IMR-90 (cell line): ENCODE data around the gene FARS2. TPM values are rescaled to one million over a fixed set of nuclear protein-coding genes. Genes with fewer than 3 reads are reported as not detected.

Experiments
- ATAC-seq: fragments of 200-7000 bp; cut with Tn5 transposase; 2 replicates; pipeline ENCODE4 v1.9.1; 2020; ENCODE audit warnings: low read depth, mild to moderate bottlenecking, moderate library complexity
- BruUV-seq: library from RNA; stranded (reverse); fragments of 400-500 nt; replicated peaks from 2 replicates; lab custom pipeline; 2021; lab: Mats Ljungman, UMichigan
- CTCF ChIA-PET: fragments of 300-600 bp; formaldehyde crosslinking; extraction: SDS; loops from one replicate; lab custom pipeline; 2021; ENCODE audit warnings: antibody characterized with exemption; lab: Yijun Ruan, JAX
- POLR2A ChIA-PET: fragments of 300-600 bp; sonication (Branson Sonifier 250); formaldehyde crosslinking; loops from one replicate; lab custom pipeline; 2022; ENCODE audit warnings: antibody characterized with exemption; ENCODE audit not compliant: unreplicated experiment; lab: Charles Lee
- DNase-seq: peaks from one replicate; pipeline ENCODE4 v3.0.0; 2013
- H2AFZ ChIP-seq: replicated peaks from 2 replicates; pipeline ENCODE3; 2013; ENCODE audit warnings: low read length, mild to moderate bottlenecking; ENCODE audit not compliant: poor library complexity
- H2AK5ac ChIP-seq: 2 replicates; pipeline ENCODE4 v1.6.1; 2013; ENCODE audit warnings: low read depth, low read length, inconsistent platforms
- H2AK9ac ChIP-seq: replicated peaks from 2 replicates; pipeline ENCODE3; 2013; ENCODE audit warnings: mild to moderate bottlenecking, low read depth, low read length, moderate library complexity; ENCODE audit not compliant: poor library complexity
- H2BK120ac ChIP-seq: 2 replicates; pipeline ENCODE4 v1.6.1; 2013; ENCODE audit warnings: low read depth, low read length, inconsistent platforms
- H2BK15ac ChIP-seq: 3 replicates; pipeline ENCODE4 v1.6.1; 2013; ENCODE audit warnings: low read depth, low read length, inconsistent platforms
- H2BK20ac ChIP-seq: 2 replicates; pipeline ENCODE4 v1.6.1; 2013; ENCODE audit warnings: low read depth, mild to moderate bottlenecking, inconsistent platforms, low read length, moderate library complexity
- H2BK5ac ChIP-seq: 2 replicates; pipeline ENCODE4 v1.6.1; 2013; ENCODE audit warnings: mild to moderate bottlenecking, low read depth, low read length, inconsistent platforms; ENCODE audit not compliant: poor library complexity, severe bottlenecking
- H3K14ac ChIP-seq: replicated peaks from 2 replicates; pipeline ENCODE4 v1.6.1; 2013; ENCODE audit warnings: low read depth, low read length, inconsistent platforms
- H3K18ac ChIP-seq: 2 replicates; pipeline ENCODE4 v1.6.1; 2013; ENCODE audit warnings: low read depth, low read length, control low read depth
- H3K23ac ChIP-seq: 2 replicates; pipeline ENCODE4 v1.6.1; 2013; ENCODE audit warnings: low read depth, low read length, inconsistent platforms
- H3K27ac ChIP-seq: 2 replicates; pipeline ENCODE4 v1.5.1; 2013; ENCODE audit warnings: mild to moderate bottlenecking, control low read depth, low read length; ENCODE audit not compliant: insufficient read depth
- H3K27me3 ChIP-seq: 2 replicates; pipeline ENCODE4 v1.6.1; 2013; ENCODE audit warnings: low read length; ENCODE audit not compliant: control insufficient read depth, insufficient read depth
- H3K36me3 ChIP-seq: 2 replicates; pipeline ENCODE4 v1.6.1; 2013; ENCODE audit warnings: low read length, mixed read lengths; ENCODE audit not compliant: control insufficient read depth, insufficient read depth
- H3K4ac ChIP-seq: 2 replicates; pipeline ENCODE4 v1.6.1; 2013; ENCODE audit warnings: low read depth, low read length, inconsistent platforms
- H3K4me1 ChIP-seq: 2 replicates; pipeline ENCODE4 v1.6.1; 2013; ENCODE audit warnings: low read length, mixed read lengths; ENCODE audit not compliant: control insufficient read depth, insufficient read depth
- H3K4me2 ChIP-seq: 2 replicates; pipeline ENCODE4 v1.6.1; 2013; ENCODE audit warnings: low read depth, mild to moderate bottlenecking, control low read depth, low read length, moderate library complexity
- H3K4me3 ChIP-seq: 2 replicates; pipeline ENCODE4 v1.5.1; 2013; ENCODE audit warnings: low read depth, mild to moderate bottlenecking, control low read depth, low read length, moderate library complexity; ENCODE audit not compliant: insufficient read depth
- H3K56ac ChIP-seq: 2 replicates; pipeline ENCODE4 v1.6.1; 2013; ENCODE audit warnings: low read length, inconsistent platforms; ENCODE audit not compliant: insufficient read depth; ENCODE audit errors: extremely low read depth
- H3K79me1 ChIP-seq, 2 experiments: 2 replicates each; pipeline ENCODE4 v1.6.1; 2013; ENCODE audit warnings: low read length in 2 of 2, inconsistent platforms in 1 of 2, low read depth in 1 of 2
- H3K9ac ChIP-seq: 2 replicates; pipeline ENCODE4 v1.6.1; 2013; ENCODE audit warnings: low read depth, low read length, control low read depth
- H3K9me1 ChIP-seq: 2 replicates; pipeline ENCODE4 v1.6.1; 2013; ENCODE audit warnings: low read length, inconsistent platforms; ENCODE audit not compliant: insufficient read depth
- H3K9me3 ChIP-seq: 2 replicates; pipeline ENCODE4 v1.6.1; 2013; ENCODE audit warnings: low read length; ENCODE audit not compliant: control insufficient read depth, insufficient read depth
- H4K20me1 ChIP-seq: 2 replicates; pipeline ENCODE4 v1.6.1; 2013; ENCODE audit warnings: low read length, inconsistent platforms; ENCODE audit not compliant: insufficient read depth
- H4K5ac ChIP-seq: 2 replicates; pipeline ENCODE4 v1.6.1; 2013; ENCODE audit warnings: mild to moderate bottlenecking, low read depth, low read length, control low read depth
- H4K8ac ChIP-seq, 2 experiments: 2 replicates each; pipeline ENCODE4 v1.6.1; 2013; ENCODE audit warnings: low read depth in 2 of 2, low read length in 2 of 2, control low read depth in 1 of 2, inconsistent platforms in 1 of 2
- H4K91ac ChIP-seq: 2 replicates; pipeline ENCODE4 v1.6.1; 2013; ENCODE audit warnings: low read depth, low read length, inconsistent platforms; ENCODE audit not compliant: insufficient read depth
- BHLHE40 ChIP-seq: fragments of 150-350 bp; IDR thresholded peaks from 2 replicates; pipeline ENCODE4 v1.6.1; 2016; ENCODE audit warnings: mild to moderate bottlenecking, low read depth, low read length
- CEBPB ChIP-seq: IDR thresholded peaks from 2 replicates; pipeline ENCODE4 v1.6.1; 2012; ENCODE audit warnings: low read depth, low read length, improper control_type of control experiment
- CHD1 ChIP-seq: IDR thresholded peaks from 2 replicates; pipeline ENCODE4 v1.6.1; 2012; ENCODE audit warnings: low read depth, low read length, improper control_type of control experiment
- FOS ChIP-seq: fragments of 150-350 bp; IDR thresholded peaks from 2 replicates; pipeline ENCODE4 v1.6.1; 2016; ENCODE audit warnings: low read depth, low read length
- MAFK ChIP-seq: IDR thresholded peaks from 2 replicates; pipeline ENCODE4 v1.6.1; 2012; ENCODE audit warnings: low read depth, low read length, improper control_type of control experiment
- MAZ ChIP-seq: IDR thresholded peaks from 2 replicates; pipeline ENCODE4 v1.6.1; 2012; ENCODE audit warnings: low read depth, mild to moderate bottlenecking, low read length, improper control_type of control experiment, moderate library complexity, borderline replicate concordance
- MXI1 ChIP-seq: IDR thresholded peaks from 2 replicates; pipeline ENCODE4 v1.6.1; 2012; ENCODE audit warnings: low read depth, mild to moderate bottlenecking, low read length, moderate library complexity, borderline replicate concordance
- NFE2L2 ChIP-seq: fragments of 150-350 bp; IDR thresholded peaks from 2 replicates; pipeline ENCODE4 v1.6.1; 2016; ENCODE audit warnings: low read depth, mild to moderate bottlenecking, low read length
- POLR2A ChIP-seq: IDR thresholded peaks from 2 replicates; pipeline ENCODE4 v1.6.1; 2012; ENCODE audit warnings: mild to moderate bottlenecking, low read depth, low read length
- RAD21 ChIP-seq: IDR thresholded peaks from 2 replicates; pipeline ENCODE4 v1.6.1; 2012; ENCODE audit warnings: low read length, improper control_type of control experiment
- RCOR1 ChIP-seq: IDR thresholded peaks from 2 replicates; pipeline ENCODE4 v1.6.1; 2012; ENCODE audit warnings: mild to moderate bottlenecking, low read length, improper control_type of control experiment; ENCODE audit not compliant: insufficient replicate concordance
- RFX5 ChIP-seq: IDR thresholded peaks from 2 replicates; pipeline ENCODE4 v1.8.0; 2012; ENCODE audit warnings: low read depth, mild to moderate bottlenecking, low read length, moderate library complexity
- SMC3 ChIP-seq: fragments of 150-350 bp; IDR thresholded peaks from 2 replicates; pipeline ENCODE4 v1.6.1; 2016; ENCODE audit warnings: low read depth, mild to moderate bottlenecking, antibody characterized with exemption, low read length, moderate library complexity
- USF2 ChIP-seq: fragments of 150-350 bp; IDR thresholded peaks from 2 replicates; pipeline ENCODE4 v1.6.1; 2017; ENCODE audit warnings: mild to moderate bottlenecking, antibody characterized with exemption, low read length, low read depth
- dilution Hi-C: fragments of 300-500 bp; cut with HindIII; formaldehyde crosslinking; loops from one replicate; pipeline ENCODE4 v1.14.3; 2018; ENCODE audit warnings: low sequenced_read_pairs; ENCODE audit not compliant: unreplicated experiment
- in situ Hi-C: fragments of 300-500 bp; cut with MboI; formaldehyde crosslinking; loops from 3 replicates; pipeline ENCODE4 v1.14.3; 2019; ENCODE audit warnings: low sequenced_read_pairs, inconsistent platforms, mixed read lengths
- intact Hi-C: fragments of 100-400 bp; cut with micrococcal nuclease; formaldehyde crosslinking; loops from 2 replicates; pipeline ENCODE4 v1.10.0; 2022
- polyA plus RNA-seq, 3 experiments: library from polyadenylated mRNA; depleted of rRNA; stranded (reverse); fragments of >200 nt; gene quantifications; 2 replicates each; pipeline ENCODE4 v1.2.3, GENCODE V29; 2012; ENCODE audit warnings: low replicate concordance in 1 of 3
- total RNA-seq: library from RNA; depleted of rRNA; stranded (reverse); fragments of >200 nt; gene quantifications from 2 replicates; pipeline ENCODE4 v1.2.3, GENCODE V29; 2012
- TF ChIP-seq, protein P1 (sequence below): fragments of 150-350 bp; IDR thresholded peaks from 2 replicates; pipeline ENCODE4 v1.6.1; 2016; ENCODE audit warnings: low read depth, mild to moderate bottlenecking, low read length, moderate library complexity, borderline replicate concordance
- TF ChIP-seq, protein P2 (sequence below): conservative IDR thresholded peaks from 2 replicates; pipeline ENCODE4 v1.5.1; 2012; ENCODE audit warnings: mild to moderate bottlenecking, low read depth, low read length, improper control_type of control experiment

Gene FARS2
- total and polyA plus RNA-seq, 2 of the 4 experiments (the other 2 are of a cell fraction) = 12.1 to 28.9 TPM

- no peak overlapping the region for H3K23ac ChIP-seq
- no peak overlapping the region for H3K4me3 ChIP-seq
- H2BK15ac ChIP-seq = no peak overlapping the region
- no peak overlapping the region for H3K4ac ChIP-seq
- H2AFZ ChIP-seq = no peak overlapping the region
- H3K4me2 ChIP-seq = no peak overlapping the region
- no peak overlapping the region for H4K8ac ChIP-seq
- H2BK20ac ChIP-seq = no peak overlapping the region
- dilution Hi-C loops = no loop called here
- no peaks in the 10 kb centered on the region for H3K36me3 ChIP-seq
- ATAC-seq (no peak), DNase-seq (no peak)
- in situ Hi-C loops = no loop called here
- no peak overlapping the region for H4K5ac ChIP-seq
- H3K9ac ChIP-seq = no peak overlapping the region
- no peaks in the 10 kb centered on the region for H3K9me1 ChIP-seq
- no peak overlapping the region for H2AK5ac ChIP-seq
- no peak overlapping the region for H3K14ac ChIP-seq
- no peaks in the 10 kb centered on the region for H3K9me3 ChIP-seq
- CTCF ChIA-PET = interaction anchor here (1.8 kb wide), 1 partner anchor 81 kb away, joined by 3 read pairs; no protein-coding TSS in a partner anchor
- POLR2A ChIA-PET = no interaction called here
- H3K18ac ChIP-seq = no peak overlapping the region
- no peak overlapping the region for H3K56ac ChIP-seq
- no peak overlapping the region for H2BK120ac ChIP-seq
- no peaks in the 10 kb centered on the region for H3K27me3 ChIP-seq
- no peaks in the 10 kb centered on the region; a peak in 2 of 4 replicates for H3K79me1 ChIP-seq
- BruUV-seq = no TSS peak
- no peak overlapping the region for H3K27ac ChIP-seq
- H2BK5ac ChIP-seq = no peak overlapping the region
- intact Hi-C loops = no loop called here
- no peak overlapping the region for H2AK9ac ChIP-seq
- no peaks in the 10 kb centered on the region for H4K20me1 ChIP-seq
- TF ChIP-seq BHLHE40 (no peak), NFE2L2 (no peak), MAZ (no peak), RFX5 (no peak), USF2 (no peak), POLR2A (no peak), MXI1 (no peak), CHD1 (no peak), RCOR1 (no peak), FOS (no peak), RAD21 (no peak), MAFK (no peak), SMC3 (no peak), CEBPB (no peak)
- TF ChIP-seq, protein P1, sequence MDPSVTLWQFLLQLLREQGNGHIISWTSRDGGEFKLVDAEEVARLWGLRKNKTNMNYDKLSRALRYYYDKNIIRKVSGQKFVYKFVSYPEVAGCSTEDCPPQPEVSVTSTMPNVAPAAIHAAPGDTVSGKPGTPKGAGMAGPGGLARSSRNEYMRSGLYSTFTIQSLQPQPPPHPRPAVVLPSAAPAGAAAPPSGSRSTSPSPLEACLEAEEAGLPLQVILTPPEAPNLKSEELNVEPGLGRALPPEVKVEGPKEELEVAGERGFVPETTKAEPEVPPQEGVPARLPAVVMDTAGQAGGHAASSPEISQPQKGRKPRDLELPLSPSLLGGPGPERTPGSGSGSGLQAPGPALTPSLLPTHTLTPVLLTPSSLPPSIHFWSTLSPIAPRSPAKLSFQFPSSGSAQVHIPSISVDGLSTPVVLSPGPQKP = no peak
- TF ChIP-seq, protein P2, sequence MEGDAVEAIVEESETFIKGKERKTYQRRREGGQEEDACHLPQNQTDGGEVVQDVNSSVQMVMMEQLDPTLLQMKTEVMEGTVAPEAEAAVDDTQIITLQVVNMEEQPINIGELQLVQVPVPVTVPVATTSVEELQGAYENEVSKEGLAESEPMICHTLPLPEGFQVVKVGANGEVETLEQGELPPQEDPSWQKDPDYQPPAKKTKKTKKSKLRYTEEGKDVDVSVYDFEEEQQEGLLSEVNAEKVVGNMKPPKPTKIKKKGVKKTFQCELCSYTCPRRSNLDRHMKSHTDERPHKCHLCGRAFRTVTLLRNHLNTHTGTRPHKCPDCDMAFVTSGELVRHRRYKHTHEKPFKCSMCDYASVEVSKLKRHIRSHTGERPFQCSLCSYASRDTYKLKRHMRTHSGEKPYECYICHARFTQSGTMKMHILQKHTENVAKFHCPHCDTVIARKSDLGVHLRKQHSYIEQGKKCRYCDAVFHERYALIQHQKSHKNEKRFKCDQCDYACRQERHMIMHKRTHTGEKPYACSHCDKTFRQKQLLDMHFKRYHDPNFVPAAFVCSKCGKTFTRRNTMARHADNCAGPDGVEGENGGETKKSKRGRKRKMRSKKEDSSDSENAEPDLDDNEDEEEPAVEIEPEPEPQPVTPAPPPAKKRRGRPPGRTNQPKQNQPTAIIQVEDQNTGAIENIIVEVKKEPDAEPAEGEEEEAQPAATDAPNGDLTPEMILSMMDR = no peak
- H3K4me1 ChIP-seq = peaks cover 8% of the 10 kb centered on the region
- no peak overlapping the region for H4K91ac ChIP-seq
These were observed 321.4 kb downstream of the FARS2 start for GRCh38 chr6:5582762-5583161.
